Stimulated activated CD4-positive, alpha-beta T cell treated with anti-CD3 and anti-CD28 coated beads, Interleukin-1b, Interleukin-23, amount 100 ng/mL, for 48 hours (primary cell): Measurements from ENCODE around the gene SRGAP2C.
A peak's percentile ranks its signal among the peaks of the same experiment; 100 is the strongest.
"Not testable (repeated sequence)": the region's sequence is repeated elsewhere in the genome, so short reads cannot be mapped to it uniquely, and the experiment has no call there.

ENCODE experiments used
- DNase-seq: peaks from one replicate; pipeline ENCODE4 v3.0.0-alpha.2; 2020

SRGAP2C gene

DNA sequence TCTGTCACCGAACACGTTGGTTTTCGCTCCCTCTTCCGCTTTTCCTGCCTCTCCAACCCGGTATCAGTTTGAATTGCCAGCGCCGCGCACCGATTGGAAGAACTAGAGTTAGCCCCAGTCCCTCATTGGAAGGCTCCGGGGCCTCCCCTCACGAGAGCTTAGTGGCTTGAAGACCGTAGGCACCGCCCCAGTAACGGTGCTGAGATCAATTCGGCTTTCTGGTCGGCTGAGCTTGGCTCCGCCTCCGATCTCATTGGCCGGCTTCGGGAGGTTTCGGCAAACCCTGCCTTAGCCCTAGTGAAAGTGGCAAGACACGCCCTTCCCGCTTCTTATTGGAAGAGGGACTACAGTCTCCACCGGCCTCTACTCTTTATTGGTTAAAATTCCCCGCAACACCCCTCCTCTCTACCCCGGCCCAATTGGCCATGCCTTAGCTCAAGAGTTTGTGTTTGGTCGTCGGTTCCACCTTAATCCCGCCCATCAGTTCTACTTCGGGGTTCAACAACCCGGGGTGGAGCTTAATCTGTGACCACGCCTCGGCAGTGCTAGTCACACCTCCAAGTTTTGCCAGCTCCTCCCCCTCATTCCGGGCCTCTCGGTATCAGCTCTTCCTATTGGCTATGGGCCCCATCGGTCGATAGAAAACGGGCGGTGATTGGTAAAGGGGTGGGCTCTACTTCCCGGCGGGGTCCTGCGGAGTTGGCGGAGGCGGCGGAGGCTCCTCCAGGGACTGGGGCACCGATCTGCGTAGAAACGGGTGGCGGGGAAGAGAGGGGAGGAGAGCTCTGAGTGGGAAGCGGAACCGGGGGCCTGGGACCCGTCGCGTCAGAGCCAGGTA, at the start of gene SRGAP2C, which contains the start of gene FAM72B:
Gene SRGAP2C (plus strand): TSS at position 686 of the 838 bp plus-strand sequence. CDS start 2,472 bp downstream, outside the sequence.
Gene FAM72B (minus strand): TSS at position 51 of the 838 bp plus-strand sequence. CDS start 851 bp downstream, outside the sequence.
- DNase-seq: peak; percentile 94

GRCh38 chr1:121140393-121140792, 44.4 kb upstream of the SRGAP2C start:
- not testable (repeated sequence) for DNase-seq

GRCh38 chr1:121148489-121149190, 36.1 kb upstream of the SRGAP2C start:
- DNase-seq: not testable (repeated sequence)

DNA sequence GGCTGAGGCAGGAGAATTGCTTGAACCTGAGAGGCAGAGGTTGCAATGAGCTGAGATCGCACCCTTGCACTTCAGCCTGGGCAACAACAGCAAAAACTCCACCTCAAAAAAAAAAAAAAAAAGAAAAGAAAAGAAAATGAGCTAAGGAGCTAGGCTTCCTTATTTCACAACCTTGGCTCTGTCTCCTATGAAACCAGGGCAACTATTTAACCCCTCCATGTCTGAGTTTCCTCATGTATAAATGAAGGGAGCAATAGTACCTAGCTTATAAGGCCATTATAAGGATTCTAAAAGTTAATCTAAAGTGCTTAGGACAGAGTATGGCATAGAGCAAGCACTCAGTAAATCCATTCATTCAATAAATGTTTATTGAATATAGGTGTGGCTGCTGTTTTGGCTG, 33.5 kb upstream of the SRGAP2C start:
- not testable (repeated sequence) for DNase-seq

- DNase-seq: not testable (repeated sequence)
Observed at GRCh38 chr1:121152788-121153187, 32.0 kb upstream of the SRGAP2C start.

DNA sequence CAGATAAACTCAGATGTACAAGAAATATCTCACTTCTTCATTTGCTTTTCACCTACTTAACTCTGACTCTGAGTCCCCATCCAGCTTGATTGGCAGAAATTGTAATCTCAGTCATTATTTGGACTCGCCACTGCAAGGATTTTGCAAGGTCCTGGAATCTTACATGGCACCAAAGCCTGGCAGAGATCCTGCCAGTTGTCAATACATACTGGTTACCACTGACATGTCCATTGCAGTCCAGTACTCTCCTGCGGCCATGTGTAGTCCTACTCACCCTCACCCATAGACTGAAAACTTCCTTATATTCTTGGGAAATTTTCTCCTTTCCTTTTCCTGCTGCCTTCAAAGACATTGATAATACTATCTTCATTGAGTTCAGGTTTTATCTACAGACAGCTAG, 30.0 kb upstream of the SRGAP2C start:
- DNase-seq: not testable (repeated sequence)

DNA sequence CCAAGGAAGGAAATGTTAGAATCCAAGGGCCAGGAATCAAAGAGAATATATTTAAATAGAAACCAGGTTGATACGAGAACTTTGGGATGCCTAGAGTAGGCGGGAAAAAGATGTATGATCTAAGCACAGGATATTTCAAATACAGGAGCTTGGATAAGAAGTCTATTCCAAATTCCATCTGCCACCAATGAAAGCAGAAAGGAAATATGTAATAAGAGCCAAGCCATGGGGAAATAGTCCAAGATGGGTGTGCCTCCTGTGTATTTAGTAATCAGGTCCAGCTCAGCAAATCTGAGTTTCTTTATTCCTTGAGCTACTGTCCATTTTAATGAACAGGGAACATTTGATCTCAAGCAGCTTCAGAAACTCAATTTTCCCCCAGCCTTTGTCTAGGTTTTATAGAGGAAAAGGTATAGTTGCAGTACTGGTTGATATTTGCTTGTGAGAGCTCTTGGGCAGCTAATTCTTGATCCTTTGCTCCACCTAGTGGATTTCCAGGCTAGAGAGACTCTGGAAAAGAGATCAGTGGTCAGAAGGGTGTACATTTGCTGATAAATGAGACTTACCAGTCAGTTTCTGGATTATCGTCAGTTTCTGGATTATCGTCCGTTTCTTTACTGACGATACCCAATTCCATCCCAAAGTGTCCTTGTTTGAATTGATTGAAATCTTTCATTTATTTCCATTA, 29.0 kb upstream of the SRGAP2C start:
- DNase-seq: not testable (repeated sequence)

DNA sequence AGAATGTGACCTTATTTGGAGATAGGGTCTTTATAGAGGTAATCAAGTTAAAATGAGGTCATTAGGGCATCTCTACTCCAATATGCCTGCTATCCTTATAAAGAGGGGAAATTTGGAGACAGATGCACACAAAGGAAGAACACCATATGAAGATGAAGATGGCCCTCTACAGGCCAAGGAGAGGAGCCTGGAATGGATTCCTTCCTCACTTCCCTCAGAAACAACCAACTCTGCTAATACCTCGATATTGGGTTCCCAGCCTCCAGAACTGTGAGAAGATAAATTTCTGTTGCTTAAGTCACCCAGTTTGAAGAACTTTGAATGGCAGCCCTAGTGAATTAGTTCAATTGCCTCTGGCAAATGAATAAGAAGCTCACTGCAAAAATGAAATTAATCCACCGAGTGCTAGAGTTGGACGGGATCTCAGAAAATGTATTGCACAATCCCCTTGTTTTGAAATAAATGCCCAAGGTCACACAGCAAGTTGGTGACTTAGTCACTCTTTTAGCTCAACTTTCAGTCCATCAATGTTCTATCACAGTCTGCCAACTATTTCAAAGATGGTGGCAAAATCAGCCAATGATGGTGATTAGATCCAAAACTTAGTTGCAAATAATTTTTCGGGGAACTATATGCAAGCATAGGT, 27.7 kb upstream of the SRGAP2C start:
- DNase-seq: not testable (repeated sequence)

DNA sequence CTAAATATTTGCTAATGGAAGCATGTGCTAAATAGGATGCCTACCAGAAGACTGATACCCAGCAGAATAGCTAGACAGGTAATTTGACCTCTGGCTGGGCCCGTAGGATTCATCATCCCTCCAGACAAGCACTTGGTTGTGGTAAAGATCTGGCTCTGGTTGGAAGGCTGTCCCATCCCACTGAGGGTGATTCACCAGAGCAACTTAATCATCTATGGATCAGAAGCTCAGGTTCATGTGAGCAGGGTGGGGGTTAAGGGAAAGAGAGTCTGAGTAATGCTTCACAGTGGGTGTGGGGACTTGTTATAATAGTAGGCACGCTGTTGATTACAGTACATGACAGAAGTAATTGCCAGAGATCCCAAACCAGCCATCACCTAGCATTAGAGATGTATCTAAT, 27.2 kb upstream of the SRGAP2C start:
- not testable (repeated sequence) for DNase-seq

- not testable (repeated sequence) for DNase-seq
Observed at GRCh38 chr1:121160118-121160517, 24.7 kb upstream of the SRGAP2C start.

DNA sequence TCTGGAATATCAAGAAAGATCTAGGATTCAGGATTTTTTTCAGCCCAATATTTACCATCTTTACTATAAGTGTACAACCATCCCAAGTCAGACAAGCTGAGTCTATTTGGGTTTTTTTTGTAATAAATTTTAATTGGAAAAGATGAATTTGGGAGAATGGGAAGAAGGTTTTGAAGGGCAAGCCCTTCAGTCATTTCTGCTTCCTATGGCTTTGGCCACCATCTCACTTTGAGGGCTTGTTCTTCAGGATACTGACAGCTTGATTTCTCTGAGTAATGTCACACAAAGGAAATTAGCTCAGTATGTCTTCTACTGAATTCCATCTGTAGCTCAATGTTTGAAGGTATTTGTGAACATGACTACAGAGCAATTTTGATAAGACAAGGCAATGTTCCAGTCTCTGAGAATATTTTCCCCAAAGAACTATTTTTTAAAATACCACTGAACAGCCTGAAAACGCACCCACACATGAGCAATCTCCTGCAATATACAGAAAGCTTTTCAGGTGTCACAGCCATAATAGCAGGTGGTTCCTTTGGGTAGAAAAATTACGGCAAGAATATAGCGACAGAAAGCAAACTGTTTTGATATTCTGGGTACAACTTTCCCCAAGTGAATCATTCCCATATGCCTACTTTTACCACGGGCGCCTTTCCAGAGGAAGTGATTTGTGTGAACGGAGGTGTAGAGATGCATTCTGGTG, 23.4 kb upstream of the SRGAP2C start:
- not testable (repeated sequence) for DNase-seq

DNA sequence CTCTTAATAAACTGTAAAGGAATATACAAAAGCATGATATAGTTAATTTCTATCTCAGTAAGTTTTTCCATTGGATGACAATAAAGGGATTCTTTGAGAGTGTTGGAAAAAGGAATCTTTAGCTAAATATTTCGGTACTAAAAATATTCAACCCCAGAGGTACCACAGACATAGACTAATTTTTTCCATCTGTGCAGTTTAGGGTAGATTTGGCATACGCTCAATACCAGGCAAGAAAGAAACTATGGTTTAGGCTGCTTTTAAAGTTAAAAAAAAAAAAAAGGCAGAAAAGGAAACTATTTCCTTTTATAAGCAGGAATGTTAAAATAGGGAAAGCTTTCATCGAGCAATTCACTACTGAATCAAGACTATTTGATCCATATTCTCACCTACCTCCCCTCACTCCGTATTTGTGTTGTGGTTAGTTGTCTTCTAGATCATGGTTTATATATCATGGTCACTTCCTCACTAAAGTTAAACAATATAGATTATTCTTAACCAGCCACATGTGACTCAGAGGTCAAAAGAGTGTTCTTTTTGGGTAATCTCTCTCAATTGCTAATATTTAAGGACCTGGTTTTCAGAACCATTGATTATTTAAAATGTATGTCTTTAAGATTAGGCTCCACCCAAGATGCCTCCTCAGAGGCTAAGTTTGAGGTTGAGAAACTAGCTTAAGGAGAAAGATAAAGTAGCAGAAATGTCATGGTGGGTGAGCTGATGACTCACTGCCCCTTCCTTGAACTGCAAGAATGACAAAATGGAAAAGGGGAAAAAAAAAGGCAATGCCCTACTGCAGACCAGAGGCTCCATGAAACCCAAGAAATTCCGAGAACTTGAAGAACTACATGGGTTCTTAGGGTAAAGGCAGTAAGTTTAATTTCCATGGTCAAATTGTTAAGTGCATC, 20.7 kb upstream of the SRGAP2C start:
- DNase-seq: not testable (repeated sequence)

DNA sequence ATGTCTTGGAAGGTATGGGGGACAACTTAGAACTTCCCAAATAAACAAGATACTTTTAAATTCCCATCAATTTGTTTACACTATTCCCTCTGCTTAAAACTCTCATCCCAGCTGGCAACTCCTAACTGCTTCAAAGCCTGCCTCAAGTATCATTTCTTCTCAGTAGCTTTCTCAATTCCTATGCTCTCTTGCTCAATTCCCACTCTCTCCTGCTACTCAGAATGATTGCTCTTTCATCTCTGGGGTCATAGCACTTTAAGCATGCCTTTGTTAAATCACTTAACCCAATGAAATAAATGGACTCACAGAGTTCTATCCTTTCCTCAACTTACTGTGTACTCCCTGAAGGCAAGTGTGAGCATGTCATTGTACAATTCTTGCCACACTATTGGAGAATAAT, 19.5 kb upstream of the SRGAP2C start:
- DNase-seq: not testable (repeated sequence)

- DNase-seq: not testable (repeated sequence)
Observed at GRCh38 chr1:121167225-121167738, 17.5 kb upstream of the SRGAP2C start.

DNA sequence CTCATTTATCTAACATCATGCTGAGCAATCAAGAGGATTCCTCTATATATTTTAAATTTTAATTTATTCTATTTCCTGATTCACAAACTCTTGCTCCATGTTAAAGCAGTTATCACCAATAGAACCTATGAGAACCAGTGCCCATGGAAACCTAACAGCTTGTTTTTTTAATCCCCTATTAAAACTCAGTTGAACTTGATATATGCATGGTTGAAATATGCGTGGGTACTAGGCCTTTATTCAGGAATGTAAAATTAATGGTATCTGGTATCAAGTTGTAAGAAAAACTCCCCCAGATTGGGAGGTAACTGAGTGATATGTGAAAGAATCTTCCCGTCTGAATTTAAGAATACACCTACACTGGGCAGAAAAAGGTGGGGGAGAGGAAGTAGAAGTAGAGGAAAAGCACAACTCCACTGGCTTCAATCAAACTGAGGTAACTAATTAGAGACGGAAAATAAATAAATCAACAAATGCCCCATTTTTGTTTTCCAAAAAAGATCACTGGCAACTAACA, 16.6 kb upstream of the SRGAP2C start:
- DNase-seq: not testable (repeated sequence)

DNA sequence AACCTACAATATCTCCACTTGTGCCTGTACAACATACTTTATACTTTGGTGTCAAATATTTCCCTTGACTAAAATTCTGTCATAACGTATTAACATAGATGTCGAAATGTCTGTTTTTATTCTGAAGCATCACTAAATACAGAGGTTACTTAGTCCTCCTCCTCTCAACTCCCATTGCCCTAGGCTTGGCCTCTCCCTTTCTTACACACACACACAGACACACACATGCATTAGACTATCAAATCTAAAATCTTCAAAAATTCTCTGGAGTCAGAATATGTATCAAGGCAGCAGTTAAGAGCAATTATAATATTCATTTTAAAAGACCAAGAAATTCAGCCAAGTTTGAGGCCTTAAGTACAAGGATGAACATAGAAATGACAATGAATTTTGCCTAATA, 8.1 kb upstream of the SRGAP2C start:
- not testable (repeated sequence) for DNase-seq

DNA sequence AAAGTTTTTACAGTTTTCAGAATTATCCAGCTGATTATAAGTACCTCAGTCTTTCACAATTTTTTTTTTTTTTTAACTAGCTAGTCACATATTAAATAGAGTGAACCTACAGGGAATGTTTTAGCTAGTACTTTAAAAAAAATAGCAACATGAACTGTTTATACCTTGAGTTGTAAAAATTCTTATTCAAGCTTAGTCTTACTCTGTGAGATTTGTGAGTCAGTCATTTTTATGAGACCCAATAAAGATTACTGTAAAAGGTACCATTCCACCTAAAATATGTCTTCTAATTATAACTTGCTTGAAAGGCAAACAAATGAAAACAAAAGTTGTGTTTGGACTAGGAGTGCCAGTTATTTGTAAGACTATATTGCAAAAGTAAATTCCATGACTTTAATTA, 6.6 kb upstream of the SRGAP2C start:
- not testable (repeated sequence) for DNase-seq

GRCh38 chr1:121183867-121184266, 908 bp upstream of the SRGAP2C start:
- DNase-seq: peak; percentile 3

- not testable (repeated sequence) for DNase-seq
Observed at GRCh38 chr1:121185140-121185708, 449 bp downstream of the SRGAP2C start.

- DNase-seq: not testable (repeated sequence)
Observed at GRCh38 chr1:121186191-121186590, 1.4 kb downstream of the SRGAP2C start.
